Measurements from ENCODE around the gene JARID2.

DNA sequence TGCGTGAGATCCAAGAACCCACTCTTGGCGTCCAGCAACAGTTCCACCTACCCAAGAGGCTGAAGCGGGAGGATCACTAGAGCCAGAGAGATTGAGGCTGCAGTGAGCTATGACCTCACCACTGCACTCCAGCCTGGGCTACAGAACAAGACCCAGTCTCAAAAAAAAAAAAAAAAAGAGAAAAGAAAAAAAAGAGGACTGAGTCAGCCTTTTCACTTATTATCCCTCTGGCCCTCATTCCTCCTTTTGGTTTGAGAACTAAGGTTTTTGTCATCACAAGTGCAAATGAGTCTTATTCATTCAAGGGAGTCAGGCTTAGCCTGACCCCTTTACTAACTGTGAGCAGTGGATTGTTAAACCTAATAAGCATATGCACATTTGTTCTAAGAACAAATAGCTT, 37.9 kb upstream of the JARID2 start:
- TF ChIP-seq, protein P1, sequence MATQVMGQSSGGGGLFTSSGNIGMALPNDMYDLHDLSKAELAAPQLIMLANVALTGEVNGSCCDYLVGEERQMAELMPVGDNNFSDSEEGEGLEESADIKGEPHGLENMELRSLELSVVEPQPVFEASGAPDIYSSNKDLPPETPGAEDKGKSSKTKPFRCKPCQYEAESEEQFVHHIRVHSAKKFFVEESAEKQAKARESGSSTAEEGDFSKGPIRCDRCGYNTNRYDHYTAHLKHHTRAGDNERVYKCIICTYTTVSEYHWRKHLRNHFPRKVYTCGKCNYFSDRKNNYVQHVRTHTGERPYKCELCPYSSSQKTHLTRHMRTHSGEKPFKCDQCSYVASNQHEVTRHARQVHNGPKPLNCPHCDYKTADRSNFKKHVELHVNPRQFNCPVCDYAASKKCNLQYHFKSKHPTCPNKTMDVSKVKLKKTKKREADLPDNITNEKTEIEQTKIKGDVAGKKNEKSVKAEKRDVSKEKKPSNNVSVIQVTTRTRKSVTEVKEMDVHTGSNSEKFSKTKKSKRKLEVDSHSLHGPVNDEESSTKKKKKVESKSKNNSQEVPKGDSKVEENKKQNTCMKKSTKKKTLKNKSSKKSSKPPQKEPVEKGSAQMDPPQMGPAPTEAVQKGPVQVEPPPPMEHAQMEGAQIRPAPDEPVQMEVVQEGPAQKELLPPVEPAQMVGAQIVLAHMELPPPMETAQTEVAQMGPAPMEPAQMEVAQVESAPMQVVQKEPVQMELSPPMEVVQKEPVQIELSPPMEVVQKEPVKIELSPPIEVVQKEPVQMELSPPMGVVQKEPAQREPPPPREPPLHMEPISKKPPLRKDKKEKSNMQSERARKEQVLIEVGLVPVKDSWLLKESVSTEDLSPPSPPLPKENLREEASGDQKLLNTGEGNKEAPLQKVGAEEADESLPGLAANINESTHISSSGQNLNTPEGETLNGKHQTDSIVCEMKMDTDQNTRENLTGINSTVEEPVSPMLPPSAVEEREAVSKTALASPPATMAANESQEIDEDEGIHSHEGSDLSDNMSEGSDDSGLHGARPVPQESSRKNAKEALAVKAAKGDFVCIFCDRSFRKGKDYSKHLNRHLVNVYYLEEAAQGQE (tag by site-specific recombination; IDR thresholded peaks at IDR 0.05) = no peak
- TF ChIP-seq ZNF473 (tag by site-specific recombination; IDR thresholded peaks at IDR 0.05) (no peak), GLI2 (tag by site-specific recombination; IDR thresholded peaks at IDR 0.05; ENCODE audit: borderline replicate concordance, low read depth) (no peak)
